Non-pigmented ciliary epithelial cell (primary cell): Measurements from ENCODE around the gene LARGE1.
"Not testable (repeated sequence)": the region's sequence is repeated elsewhere in the genome, so short reads cannot be mapped to it uniquely, and the experiment has no call there.

ENCODE experiments used
- DNase-seq: peaks from one replicate; pipeline ENCODE4 v3.0.0-alpha.2; 2010; ENCODE audit warnings: low read depth

Gene LARGE1

DNA sequence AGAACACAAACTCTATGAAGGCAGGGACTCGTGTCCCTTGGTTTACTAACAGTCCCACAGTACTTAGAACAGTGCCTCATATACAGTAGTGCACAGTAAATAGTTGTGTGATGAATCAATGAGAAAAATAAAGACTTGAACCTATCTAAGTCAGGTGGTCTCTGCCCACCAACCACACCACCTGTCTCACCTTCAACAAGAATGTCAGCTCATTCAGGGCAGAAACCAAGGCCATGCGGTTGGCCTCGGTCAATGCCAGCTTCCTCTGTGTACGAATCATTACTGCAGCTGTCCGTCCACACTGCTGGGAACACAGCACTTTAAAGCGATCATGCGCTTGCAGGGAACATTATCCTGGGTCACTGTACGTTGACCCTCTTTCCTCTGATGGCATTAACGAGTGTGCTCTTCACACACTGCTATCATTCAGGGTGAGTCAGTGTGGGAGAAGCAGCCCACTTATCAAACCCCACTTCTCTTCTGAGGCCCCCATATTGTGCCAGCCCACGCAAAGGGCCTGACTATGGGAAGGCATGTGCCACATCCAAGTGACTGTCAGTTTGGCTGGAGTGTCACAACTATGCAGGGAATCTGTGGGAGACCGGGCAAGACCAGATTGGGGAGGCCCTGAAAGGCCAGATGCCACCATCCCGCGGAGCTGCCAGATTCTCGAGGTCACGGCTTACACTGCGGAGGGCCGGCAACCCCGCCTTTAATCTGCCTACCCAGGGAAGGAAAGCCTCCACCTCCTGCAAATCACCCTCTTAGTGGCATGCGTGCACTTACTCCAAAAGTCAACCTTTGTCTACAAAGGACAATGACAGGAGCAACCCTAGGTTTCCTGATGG lies 36.1 kb downstream of the LARGE1 start:
- DNase-seq: no peak

DNA sequence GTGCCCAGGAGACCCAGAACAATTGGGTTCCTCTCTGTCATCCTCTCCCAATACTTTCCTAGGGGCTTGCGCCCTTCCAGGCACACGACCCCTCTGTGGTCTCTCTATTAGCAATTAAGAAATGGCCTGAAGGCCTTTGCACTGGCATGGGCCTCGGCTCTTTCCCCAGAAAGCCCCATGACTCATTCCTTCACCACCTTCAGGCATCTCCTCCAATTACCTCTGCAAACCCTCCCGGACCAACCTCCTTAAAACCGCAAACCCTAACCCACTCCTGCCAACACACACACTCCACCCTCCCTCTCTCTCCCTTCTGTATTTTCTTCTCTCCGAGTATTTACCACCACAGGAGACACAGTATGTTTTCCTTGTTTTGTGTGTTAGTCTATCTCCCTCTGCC lies 36.7 kb downstream of the LARGE1 start:
- DNase-seq: no peak

DNA sequence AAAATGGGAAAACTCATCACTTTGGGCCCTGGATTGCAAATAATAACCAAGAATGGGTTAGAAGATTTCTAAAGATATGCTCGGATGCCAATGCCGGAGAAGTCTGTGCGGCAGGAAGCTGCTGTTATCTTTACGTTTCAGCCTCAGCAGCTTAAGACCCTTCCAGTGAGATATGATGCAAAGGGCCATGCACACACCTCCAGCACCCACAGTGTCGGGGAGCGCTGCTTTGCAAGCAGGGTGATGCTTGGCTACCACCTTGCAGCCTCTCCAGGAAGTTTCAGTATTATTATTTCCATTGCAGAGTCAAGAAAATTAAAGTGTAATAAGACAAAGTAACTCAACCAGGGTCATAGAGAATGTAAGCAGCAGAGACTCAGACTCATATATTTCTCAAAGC lies 37.3 kb downstream of the LARGE1 start:
- DNase-seq: no peak

DNA sequence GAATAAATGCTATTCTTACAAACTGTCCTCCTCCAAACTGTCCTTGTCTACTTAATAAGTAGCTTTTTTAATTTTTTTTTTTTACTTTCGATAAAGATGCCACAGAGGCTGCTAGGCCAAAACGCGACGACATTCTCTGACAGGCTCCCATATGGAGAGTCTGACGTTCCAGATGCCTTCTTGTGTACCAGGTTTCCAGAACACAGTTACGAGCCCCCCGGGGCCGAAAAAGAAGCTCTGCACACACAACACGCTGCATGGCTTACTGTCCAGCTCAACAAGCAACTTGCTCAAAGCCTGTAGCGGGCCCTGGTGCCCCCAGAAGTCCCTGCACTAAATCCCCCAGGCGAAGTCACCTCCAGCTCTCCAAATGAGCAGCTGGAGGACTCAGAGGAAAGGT lies 39.3 kb downstream of the LARGE1 start:
- no peak for DNase-seq

DNA sequence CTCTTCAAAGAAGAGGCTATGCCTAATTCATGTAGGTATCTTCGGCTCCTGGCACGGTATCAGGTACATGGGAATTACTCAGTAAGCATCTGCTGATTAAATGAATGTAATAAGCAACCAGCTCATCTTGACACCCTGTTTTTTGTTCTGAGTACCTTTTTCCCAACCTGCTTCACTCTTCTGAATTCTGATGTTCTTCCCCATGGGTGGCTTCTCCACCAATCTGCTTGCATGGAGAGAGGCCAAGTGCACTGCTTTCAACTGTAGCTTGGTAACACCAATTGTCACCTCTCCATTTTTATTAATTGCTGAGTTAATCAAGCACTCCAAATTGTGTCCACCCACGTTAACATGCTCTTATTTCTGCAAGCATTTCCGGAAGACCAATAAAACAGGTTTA lies 40.5 kb downstream of the LARGE1 start:
- no peak for DNase-seq

DNA sequence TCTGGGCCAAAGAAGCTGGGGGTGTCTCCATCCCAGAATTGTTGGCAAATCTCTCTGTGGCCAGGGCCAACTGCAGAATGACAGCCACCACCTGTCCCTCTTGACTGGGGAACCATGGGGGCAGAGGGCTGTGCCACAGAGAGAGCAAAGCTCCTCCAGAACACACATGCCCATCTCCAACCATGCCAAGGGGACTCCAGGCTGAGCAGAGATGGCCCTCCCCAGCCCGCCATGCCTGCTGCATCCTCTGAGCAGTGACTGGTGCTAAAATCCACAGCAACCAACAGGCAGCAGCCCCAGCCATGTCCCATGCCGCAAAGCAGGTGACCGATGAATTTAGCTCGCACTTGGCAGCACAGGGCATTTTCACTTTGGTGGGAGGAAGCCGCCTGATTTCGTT lies 45.0 kb downstream of the LARGE1 start:
- DNase-seq: no peak

DNA sequence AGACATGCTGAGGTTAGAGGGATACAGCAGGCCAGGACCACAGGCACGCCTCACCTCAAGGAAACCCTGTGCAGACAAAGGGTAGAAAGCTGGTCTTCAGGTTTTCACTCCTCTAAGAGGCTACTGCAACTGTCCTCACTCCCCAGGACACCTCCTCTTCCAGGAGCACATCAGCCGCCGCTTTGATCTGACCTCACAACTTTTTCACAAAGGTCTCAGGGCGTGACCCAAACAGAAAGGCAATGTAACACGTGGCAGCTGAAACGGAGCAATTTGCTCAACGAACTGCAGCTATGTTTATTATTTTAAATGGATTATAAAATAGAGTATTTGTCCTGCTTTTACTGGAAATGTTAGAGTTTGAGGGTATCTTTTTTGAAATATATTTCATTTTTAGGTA lies 46.1 kb downstream of the LARGE1 start:
- no peak for DNase-seq

DNA sequence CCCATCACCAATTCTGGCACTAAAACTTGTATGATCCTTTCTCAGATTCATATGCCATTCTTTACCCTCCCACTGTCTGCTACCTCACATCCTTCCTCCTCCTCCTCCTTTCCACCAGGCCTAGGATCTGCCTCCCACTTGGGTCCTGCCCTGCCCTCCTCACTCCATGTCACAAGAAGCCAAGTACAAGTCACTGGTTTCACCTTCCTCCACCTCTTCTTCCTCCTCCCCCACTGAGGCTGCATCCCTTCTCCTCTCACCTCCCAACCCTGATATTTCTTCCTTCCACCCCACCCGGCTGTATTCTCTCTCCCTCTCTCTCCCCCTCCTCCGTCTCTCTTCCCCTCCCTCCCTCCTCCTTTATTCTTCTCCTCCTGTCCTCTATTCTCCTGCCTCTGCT lies 46.6 kb downstream of the LARGE1 start:
- DNase-seq: no peak

DNA sequence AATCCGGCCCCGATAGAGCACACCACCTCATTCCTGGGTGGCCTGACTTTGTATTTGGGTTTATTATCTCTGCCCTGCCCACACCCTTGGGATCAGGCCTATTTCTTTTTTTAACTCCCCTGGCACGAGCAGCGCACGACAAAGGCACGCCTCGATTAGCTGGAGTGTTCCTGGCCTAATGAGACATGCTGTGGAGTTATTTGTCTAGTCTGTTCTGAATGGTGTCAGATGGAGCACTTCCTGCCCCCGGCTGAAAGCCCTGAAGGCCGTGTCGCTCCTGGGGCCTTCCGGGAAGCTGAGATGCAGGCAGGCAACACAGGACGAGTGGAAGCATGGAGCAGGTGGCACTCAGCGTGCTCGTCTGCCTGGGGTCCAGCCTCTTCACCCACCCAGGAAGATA lies 47.1 kb downstream of the LARGE1 start:
- DNase-seq: no peak

DNA sequence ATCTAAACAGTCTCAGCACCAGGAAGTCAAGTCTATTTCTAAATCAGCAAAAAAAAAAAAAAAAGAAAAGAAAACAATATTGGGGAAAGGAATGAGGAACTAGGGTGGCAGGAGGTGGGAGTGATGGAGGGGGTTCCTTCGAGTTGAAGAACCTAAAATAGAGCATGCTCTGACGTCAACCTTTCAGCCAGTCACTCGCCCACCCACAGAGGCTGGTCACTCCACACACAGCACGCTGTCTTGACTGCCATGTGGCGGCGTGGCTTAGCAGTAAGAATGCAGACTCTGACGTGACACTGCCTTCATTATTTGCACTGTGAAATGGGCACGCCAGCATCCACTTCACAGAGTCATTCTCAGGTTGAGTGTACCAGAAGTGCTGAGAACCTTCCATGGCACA lies 48.3 kb downstream of the LARGE1 start:
- no peak for DNase-seq

DNA sequence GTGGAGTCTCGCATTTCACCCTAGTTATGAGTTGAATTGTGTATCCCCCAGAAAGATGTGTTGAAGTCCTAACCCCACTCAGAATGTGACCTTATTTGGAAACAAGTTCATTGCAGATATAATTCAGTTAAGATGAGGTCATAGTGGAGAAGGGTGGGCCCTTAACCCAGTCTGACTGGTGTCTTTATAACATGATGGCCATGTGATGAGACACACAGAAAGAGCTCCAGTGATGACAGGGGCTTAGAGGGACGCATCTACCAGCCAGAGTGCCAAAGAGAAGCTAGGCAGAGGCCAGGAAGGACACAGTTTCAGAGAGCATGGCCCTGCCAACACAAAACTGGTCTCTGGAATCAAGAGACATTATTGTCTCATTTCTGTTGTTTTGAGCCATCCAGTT lies 50.3 kb downstream of the LARGE1 start:
- DNase-seq: no peak

DNA sequence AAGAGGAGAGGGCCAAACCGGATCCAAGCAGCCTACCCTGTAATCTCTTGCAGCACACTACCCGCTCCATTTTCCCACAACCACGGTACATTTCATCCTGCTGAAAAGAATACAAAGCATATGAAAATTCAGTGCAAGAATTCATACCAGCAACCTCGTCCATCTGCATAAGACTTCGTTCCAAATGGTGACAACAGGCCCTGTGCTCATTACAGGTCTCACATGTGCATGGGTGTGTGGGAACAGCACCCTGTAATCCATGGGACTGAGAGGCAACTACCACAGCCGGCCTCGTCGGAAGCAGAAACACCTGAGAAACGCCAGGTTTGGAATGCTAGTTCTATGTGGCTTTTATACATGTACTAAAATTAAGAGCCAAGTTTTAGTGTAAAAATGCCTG lies 52.3 kb downstream of the LARGE1 start:
- no peak for DNase-seq

DNA sequence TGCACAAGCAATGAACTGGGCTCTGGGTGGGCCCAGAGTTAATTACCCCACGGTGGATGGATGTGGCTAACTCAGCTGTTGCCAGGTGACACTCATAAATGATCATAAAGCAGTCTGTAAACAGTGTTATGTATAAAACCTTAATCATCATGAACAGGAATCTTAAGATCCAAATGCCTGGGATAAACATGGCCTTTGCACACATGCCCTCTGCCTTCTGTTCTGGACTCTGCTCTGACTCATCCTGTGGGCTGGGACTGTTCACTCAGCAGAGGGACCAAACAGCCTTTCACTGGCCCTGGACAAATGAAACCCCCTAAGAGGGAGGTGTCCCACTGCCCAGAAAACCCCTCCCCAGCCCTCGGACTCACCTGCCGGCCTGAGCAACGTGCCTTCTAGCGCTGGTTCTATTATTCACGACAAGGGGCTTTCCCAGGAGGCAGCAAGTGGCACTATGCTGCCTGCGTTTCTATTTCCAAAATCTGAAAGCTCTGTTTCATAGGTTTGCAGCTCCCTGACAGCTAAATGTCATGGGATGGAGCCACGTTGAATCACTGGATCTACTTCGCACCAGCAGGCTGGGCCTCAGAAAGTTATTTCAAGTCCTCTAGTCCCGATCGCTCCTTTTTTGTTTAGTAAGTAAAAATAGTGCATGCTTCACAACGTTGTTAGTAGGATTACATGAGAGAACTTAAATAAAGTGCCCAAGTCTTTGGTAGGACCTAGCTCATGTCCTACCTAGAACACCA lies 53.0 kb downstream of the LARGE1 start:
- no peak for DNase-seq

DNA sequence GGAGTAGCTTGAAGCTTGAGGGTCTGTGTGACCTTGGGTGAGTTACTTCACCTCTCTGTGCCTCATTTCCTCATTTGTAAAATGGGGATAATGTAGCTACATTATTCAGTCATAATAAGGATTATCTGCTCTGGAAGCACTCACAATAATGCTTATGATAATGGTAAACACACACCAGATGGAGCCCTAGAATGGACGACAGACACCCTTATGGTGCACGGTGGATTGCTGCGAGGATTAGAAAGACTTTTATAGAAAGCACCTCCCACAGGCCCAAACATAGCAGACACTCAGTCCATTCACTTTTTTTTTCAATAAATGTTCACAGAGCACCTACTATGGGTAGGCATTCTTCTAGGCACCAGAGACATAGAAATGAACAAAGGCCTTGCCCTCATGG lies 53.8 kb downstream of the LARGE1 start:
- DNase-seq: no peak

DNA sequence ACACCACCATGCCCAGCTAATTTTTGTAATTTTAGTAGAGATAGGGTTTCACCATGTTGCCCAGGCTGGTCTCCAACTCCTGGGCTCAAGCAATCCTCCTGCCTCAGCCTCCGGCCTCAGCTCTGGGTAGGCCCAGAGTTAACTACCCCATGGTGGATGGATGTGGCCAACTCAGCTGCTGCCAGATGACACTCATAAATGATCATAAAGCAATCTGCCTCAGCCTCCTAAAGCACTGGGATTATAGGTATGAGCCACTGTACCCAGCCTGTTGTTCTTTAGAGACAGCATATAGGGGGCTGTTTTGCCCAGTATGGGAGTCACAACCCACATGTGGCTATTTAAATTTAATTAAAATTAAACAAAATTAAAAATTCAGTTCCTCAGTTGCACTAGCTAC lies 54.3 kb downstream of the LARGE1 start:
- DNase-seq: no peak

DNA sequence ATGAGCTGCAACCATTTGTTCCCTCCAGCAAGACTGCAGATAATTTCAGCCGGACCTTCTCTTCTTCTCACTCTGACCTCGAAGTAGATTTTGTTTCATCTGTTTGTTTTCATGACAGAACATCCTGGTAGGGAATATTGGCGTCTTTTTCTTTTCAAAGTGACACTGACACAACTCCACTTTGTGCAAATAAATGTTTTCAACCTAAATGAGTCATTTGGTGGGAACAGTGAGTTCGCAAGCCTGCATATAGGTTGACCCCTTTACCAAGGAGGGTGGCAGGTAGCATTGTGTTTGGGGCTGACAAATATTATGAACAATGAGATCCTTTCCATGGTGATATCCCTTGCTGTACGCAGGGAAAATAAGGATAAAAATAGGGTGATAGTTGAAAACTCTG lies 55.0 kb downstream of the LARGE1 start:
- DNase-seq: no peak

DNA sequence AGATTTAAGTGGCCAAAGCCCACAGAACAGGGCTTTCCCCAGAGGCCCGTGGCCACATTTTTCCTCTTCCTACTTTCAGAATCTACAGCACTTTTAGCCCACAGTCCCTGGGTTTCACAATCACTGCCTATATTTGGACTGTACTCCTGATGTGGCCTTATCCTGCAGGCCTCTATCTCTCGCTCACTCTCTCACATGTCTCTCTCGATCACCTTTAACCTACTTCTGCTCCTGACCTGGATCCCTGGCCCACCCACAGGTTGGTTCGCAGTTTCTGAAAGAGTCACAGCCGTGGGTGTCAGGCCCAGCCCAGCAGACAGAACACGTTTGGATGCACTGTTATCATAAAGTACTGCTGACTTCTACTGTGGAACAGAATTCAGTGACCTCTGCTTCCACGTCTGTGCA lies 55.5 kb downstream of the LARGE1 start:
- no peak for DNase-seq

DNA sequence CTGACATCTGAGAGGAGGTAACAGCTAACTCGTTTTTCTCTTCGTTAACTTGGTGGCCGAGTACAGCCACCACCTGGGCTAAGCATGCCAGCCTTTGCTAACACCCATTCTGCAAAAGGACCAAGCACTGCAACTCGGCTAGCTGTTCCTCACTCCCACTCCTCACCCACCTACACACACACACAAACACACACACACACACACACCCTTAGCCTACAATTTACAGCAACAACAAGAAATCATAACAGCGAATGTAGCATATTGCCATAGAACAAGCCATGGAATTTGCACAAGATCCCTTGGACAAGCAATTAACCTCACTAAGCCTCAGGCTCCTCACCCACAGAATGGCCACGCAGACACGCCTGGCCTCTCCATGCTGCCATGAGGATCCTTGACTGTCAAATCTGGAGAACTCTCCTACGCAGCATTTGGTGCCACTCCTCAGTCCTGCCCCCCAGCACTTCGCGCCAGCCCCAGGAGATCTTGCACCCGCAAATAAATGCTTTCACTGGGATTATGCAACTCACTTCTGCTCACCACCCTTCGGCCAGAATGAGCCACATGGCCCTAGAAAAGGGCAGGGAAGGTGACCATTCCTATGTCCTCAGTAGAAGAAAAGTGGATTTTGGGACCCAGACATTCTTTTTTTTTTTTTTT lies 58.9 kb downstream of the LARGE1 start:
- no peak for DNase-seq

DNA sequence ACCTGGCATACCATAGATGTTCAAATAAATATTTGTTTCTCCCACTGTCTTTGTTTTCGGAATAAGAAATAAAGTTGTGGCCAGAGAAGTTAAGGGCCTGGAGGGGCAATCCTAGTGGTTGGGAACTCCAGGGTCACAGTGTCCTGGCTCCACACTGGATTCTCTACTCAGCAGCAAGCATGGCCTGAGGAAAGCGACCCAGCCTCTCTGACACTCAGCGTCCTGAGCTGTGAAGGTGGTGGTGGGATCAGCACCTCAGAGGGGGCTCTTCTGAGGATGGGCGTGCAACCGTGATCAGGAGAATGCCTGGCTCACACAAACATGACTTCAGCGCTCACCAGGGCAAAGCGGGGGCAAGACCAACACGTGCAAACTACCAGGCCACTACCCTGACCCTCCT lies 59.9 kb downstream of the LARGE1 start:
- DNase-seq: no peak

DNA sequence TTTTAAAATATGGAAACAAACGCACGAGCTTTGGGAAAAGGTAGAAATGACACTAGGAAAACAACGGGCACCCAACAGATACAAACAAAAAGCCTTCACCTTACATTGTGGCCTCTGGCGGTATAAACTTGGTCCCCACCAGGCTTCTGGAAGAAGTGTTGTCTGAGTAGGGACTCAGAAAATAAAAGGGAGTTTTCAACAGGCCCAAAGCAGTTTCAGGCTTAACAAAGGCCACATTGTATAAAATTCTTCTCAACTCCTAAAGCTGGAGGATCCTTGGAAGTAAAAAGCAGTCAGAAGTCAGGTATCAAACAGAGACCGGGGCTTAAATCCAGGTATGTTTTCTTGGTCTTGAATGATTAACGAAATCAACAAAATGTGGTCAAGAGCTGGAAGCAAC lies 61.0 kb downstream of the LARGE1 start:
- DNase-seq: no peak

DNA sequence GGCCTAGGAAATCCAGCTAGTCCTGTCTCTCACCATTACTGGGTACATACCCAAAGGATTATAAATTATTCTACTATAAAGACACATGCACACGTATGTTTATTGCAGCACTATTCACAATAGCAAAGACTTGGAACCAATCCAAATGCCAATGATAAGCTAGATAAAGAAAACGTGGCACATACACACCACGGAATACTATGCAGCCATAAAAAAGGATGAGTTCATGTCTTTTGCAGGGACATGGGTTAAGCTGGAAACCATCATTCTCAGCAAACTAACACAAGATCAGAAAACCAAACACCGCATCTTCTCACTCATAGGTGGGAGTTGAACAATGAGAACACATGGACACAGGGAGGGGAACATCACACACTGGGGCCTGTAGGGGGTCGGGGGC lies 61.6 kb downstream of the LARGE1 start:
- not testable (repeated sequence) for DNase-seq

DNA sequence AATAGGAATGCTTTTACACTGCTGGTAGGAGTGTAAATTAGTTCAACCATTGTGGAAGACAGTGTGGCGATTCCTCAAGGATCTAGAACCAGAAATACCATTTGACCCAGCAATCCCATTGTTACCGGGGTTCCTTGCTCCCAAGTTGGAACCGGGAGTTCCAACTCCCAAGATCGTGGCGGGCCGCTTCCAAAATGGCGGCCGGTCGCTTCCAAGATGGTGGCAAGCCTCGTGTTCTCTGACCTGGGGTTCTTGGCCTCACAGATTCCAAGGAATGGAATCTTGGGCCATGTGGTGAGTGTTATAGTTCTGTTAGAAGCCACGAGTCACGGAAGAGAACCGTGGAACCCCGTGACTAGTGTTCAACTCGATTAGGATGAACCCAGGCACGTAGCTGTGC lies 62.5 kb downstream of the LARGE1 start:
- not testable (repeated sequence) for DNase-seq

DNA sequence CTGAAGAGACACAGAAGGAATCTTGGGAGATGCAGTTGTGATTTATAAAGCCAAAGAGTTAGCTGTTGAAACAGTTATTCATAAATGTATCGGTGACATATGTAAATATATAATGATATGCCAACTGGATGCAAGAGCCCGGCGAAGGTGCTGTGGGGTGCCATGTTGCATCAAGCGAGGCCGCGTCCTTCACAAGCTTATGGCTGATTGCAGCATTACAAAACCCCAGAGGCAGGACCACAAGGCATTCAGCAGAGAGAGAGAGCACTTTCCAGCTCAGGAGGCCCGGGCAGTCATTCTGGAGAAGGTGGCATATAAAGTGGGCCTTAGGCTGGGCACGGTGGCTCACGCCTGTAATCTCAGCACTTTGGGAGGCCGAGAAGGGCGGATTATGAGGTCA lies 65.6 kb downstream of the LARGE1 start:
- DNase-seq: no peak
